Measurements from ENCODE around the gene TGFB2.

TGFB2 gene

GRCh38 chr1:218430822-218431221 is 85.7 kb downstream of the TGFB2 start:
- DNase-seq: no peak

GRCh38 chr1:218431476-218431875 is 86.3 kb downstream of the TGFB2 start:
- DNase-seq: no peak

GRCh38 chr1:218433744-218434143 is 88.6 kb downstream of the TGFB2 start:
- DNase-seq: no peak

GRCh38 chr1:218435528-218435927 is 90.4 kb downstream of the TGFB2 start:
- DNase-seq: no peak

GRCh38 chr1:218436346-218436745 is 91.2 kb downstream of the TGFB2 start:
- no peak for DNase-seq

GRCh38 chr1:218436997-218437396 is 91.9 kb downstream of the TGFB2 start:
- no peak for DNase-seq

GRCh38 chr1:218439541-218440295 is 94.6 kb downstream of the TGFB2 start:
- no peak for DNase-seq

- no peak for DNase-seq
Measured at GRCh38 chr1:218443255-218443654, 98.1 kb downstream of the TGFB2 start.

GRCh38 chr1:218444173-218444572 is 99.0 kb downstream of the TGFB2 start:
- DNase-seq: no peak

- DNase-seq: no peak
Measured at GRCh38 chr1:218444588-218444987, 99.5 kb downstream of the TGFB2 start.

GRCh38 chr1:218447010-218447689 is 102.0 kb downstream of the TGFB2 start:
- DNase-seq: no peak

GRCh38 chr1:218451415-218451814 is 106.3 kb downstream of the TGFB2 start:
- DNase-seq: no peak

GRCh38 chr1:218454700-218455282 is 109.7 kb downstream of the TGFB2 start:
- DNase-seq: no peak

GRCh38 chr1:218456444-218456843 is 111.3 kb downstream of the TGFB2 start:
- DNase-seq: no peak

- no peak for DNase-seq
Measured at GRCh38 chr1:218459450-218459849, 114.3 kb downstream of the TGFB2 start.

GRCh38 chr1:218459878-218460711 is 115.0 kb downstream of the TGFB2 start:
- DNase-seq: no peak

- DNase-seq: no peak
Measured at GRCh38 chr1:218461351-218461750, 116.2 kb downstream of the TGFB2 start.

GRCh38 chr1:218462116-218462515 is 117.0 kb downstream of the TGFB2 start:
- DNase-seq: no peak

GRCh38 chr1:218462587-218462986 is 117.5 kb downstream of the TGFB2 start:
- no peak for DNase-seq

- no peak for DNase-seq
Measured at GRCh38 chr1:218463194-218464156, 118.3 kb downstream of the TGFB2 start.

- DNase-seq: no peak
Measured at GRCh38 chr1:218464871-218465270, 119.7 kb downstream of the TGFB2 start.
